Stimulated activated CD8-positive, alpha-beta memory T cell treated with anti-CD3 and anti-CD28 coated beads, Interleukin-15, amount 100 ng/mL, for 48 hours (primary cell): ENCODE measurements around the gene MYO3A.
"Not testable (repeated sequence)": the region's sequence is repeated elsewhere in the genome, so short reads cannot be mapped to it uniquely, and the experiment has no call there.

Source experiments
- DNase-seq, 2 donors: peaks; one replicate each; pipeline ENCODE4 v3.0.0-alpha.2; 2020; ENCODE audit warnings: low read depth in 2 of 2

MYO3A gene

DNA sequence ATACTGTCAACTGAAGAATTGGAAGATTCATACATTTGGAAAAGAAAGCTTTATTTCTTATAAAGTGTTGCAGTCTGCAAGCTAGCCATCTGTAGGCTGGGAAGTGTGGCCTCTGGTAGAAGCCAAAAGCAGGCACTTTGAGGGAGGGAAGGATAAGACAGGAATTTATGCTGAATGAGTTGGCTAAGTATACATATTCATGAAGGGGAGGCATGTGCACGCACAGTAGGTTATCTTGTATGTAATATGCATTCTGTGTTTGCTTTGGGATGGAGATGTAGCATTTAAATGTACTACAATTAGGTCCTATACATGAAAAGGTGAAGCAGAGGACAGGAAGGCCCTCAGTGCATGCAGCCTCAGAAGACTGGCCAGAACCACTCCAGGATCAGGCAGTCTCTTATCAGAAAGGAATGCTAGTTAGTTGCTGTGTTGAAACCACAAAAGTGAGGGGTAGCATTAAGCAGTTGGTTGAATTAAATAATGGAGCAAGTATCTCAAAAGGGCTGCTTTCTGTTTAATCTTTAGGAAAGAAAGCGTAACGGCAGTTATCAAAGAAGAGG, 40.9 kb downstream of the MYO3A start:
- no peak for DNase-seq

DNA sequence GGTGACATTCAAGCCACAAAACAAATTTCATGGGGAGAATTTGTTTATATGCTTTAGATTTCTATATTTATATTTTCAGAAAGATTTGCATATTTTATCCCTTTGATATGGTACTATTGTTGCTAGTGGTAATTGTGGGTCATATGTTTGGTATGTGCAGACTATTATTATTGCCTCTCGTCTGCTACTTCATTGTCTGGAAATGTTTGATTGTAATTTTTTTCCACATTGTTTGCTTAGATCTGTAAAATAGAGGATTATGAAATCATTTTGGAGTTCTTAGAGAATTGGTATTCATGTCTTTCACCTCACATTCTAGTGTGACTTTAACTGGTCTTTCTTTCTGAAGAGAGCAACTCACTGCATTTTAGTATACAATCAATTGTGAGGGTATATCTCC, 44.7 kb downstream of the MYO3A start:
- DNase-seq: no peak

DNA sequence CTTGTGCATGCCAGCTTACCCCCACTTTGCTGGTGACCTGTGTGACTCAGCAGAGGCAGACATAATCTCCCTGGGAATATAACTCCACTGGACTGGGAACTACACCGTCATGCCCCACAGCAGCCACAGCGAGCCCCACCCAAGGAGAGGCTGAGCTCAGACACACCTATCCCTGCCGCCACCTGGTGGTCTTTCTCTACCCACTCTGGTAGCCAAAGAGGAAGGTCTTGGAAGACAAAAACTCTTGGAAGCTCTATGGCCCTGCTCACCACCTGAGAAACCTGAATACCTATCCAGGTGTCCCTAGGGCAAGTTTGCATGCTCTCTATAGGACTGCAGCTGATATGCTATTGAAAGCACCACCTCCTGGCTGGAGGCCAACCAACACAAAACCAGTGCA, 48.1 kb downstream of the MYO3A start:
- no peak for DNase-seq

DNA sequence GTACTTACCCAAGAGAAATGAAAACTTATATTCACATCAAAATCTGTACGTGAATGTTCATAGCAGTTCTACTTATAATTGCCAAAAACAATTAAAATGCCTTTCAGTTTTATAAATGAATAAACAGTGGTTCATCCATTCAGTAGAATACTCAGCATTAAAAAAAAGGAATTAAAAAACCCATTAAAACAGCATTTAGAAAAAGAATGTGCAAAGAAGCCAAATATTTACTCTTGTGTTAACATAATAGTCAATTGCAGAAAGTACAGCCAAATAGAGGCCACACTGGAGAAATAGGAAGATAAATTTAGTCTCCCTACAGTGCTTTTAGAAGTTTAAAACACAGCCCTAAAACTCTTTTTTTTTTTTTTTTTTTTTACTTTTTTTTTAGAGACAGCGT, 54.6 kb downstream of the MYO3A start:
- DNase-seq: no peak

DNA sequence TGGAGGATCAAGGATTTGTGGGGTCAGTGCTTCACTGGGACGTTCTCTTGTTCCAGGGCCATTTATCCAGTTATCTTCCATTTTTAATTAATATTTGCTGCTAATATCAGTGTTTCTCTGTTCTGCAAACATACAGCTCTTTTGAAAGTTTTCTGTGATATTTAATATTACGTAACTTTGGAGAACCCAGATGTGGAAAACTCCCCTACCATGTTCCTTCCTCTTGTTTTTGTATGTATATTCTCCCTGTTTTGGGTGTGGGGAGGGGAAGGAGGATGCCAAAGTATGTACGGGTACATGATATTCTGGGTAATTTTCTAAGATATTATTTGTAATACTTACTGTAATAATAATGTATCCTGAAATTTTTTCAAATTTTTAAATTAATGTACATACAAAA, 55.9 kb downstream of the MYO3A start:
- no peak for DNase-seq

DNA sequence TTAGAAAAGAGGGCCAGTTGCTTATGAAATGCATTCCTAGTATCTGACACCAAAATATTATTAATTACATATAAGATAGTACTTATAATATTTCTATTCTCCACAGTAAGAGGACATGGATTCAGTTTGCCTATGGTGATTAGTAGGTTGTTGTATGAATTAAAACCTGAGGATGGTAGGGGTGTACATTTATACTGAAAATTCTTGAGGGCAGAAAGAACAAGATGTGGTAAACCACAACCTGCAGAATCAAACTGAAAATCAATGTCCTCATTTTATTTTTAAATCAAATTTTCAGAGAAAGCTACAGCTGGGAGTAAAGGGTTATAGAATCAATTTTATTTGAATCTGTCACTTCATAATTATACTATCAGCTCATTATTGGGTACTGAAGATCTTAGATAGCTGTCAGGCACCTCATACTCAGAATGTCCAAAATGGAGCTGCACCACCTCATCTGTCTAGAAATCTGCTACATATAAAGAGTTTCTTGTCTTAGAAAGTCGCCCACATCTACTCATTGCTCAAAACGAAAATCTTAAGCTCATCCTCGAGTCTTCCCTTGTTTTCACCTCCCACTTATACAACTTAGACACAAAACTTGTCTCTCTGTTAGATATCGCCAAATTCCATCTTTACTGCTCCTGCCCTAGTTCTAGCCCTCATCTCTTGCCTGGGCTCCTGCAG, 65.4 kb downstream of the MYO3A start:
- no peak for DNase-seq

DNA sequence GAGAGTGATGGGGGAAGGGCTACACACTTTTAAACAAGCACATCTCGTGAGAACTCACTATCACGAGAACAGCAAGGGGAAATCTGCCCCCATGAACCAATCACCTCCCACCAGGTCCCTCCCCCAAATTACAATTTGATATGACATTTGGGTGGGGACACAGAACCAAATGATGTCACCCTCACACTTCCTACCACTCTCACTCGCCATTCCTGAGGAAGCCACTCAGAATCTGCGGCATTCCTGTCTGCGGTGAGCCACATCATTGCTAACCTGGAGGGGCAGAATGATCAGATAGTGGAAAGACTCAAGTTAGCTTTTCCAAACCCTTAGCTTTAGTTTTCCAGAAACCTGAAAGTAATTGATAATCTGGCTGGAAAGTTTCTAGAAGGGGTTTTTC, 66.9 kb downstream of the MYO3A start:
- no peak for DNase-seq

DNA sequence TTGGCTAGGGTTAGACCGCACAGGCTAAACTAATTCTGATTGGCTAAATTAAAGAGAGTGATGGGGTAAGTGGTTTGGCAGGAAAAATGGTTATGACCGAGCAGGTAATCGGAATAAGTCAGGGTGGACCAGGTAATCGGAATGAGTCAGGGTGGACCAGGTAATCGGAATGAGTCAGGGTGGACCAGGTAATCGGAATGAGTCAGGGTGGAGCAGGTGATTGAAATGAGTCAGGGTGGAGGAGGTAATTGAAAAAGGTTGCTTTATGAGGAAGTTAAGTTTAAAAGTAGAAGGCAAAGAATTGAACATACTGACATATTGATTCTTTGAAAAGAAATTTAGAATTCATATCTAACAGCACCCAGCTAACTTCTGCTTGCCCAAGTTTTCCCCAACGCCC, 68.4 kb downstream of the MYO3A start:
- not testable (repeated sequence) for DNase-seq

DNA sequence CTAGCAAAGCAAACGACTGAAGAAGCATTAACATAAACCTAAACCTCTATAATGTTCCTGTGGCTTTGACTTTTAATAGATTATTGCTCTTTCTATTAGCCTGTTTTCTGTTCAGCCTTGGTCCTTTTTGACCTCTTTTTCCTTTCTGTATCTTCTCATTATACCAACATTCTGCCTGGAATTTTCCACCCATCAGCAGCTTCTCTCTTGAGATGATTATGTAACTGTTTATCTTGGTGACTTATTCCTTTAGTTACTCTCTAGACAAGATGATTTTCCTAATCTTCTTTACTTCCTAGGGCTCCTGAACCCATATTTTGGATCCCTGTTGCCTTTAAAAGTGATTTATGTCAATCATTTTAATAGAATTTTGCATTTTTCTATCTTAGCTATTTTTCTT, 81.1 kb downstream of the MYO3A start:
- DNase-seq: no peak

DNA sequence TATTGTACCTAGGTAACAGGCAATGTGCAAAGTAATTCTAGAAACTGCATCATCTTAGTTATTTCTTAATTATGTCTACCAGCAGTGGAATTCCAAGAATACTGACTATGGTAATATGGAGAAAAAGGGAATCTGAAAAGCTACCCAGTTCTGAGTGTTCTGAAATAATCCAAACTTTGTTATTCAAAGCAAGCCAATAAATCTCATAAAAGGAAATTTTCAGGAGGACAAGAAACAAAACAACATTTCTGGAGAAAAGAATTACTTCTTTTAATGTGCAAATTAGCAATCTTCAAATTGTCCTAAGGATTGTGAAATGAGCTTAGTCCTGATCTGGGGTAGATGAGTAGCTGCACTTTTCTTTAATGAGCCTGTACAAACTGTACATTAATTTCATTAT, 88.8 kb downstream of the MYO3A start:
- no peak for DNase-seq

DNA sequence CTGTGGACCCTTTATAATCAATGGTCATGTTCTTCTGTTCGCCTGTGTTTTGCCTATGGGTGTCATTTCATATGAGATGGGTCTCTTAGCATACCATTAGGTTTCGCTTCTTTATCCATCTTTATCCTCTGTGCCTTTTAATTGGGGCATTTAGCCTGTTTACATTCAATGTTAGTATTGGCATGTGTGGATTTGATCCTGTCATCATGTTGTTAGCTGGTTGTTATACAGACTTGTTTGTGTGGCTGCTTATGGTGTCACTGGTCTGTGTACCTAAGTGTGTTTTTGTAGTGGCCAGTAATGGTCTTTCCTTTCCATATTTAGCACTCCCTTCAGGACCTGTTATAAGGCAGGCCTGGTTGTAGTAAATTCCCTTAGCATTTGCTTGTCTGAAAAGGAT, 90.3 kb downstream of the MYO3A start:
- DNase-seq: no peak

DNA sequence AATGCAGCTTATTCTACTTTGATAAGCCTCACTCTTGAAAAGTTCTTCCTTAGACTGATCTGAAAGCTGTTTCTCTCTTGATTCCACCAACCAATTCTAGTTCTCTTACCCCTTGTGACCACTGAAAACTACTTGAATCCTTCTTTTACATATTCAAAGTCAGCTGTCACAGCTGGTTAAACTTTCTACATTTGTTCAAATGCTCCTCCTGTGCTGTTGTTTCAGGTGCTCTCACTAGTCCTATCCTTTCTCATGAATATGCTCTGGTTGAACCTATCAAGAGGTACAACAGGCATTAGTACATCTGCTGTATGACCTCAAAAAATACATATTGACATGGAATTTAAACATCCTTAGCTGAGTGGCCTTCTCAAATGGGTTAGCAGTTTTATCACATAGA, 91.5 kb downstream of the MYO3A start:
- no peak for DNase-seq

DNA sequence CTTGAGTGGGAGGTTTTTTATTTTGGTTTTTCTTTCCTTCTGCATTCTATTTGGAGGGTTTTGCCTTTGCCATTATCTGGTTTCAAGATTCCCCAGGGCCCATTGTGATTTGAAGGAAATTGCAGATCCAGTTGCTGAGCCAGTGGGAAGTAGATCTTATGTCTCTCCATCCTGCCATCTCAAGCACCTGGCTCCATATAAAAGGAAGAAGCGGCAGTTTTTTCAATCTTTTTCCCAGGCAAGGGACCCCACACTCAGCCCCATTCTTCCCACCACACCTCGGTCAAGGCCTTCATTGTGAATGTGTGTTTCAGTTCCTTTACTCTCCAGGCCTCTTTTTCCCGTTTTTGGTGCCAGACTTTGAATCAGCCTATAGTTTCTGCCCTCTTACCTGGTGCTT, 95.8 kb downstream of the MYO3A start:
- DNase-seq: no peak

DNA sequence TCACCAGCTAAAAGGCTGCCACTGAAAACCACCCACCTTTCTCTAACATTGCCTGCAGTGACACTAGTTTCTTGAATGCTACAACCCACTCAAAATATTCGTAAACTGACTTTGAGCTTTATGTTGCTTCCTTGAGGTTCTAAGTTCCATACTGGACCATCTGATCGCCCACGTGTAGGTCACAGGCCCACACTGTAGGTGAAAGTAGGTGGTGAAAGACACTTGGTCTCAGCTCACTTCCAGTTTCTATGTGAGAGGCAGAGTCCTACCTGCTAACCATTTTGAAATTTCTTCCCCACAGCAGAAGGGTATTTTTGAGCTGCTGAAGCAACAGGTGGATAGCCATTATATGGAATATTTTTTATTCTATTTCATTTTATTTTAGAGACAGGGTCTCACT, 97.3 kb downstream of the MYO3A start:
- no peak for DNase-seq

DNA sequence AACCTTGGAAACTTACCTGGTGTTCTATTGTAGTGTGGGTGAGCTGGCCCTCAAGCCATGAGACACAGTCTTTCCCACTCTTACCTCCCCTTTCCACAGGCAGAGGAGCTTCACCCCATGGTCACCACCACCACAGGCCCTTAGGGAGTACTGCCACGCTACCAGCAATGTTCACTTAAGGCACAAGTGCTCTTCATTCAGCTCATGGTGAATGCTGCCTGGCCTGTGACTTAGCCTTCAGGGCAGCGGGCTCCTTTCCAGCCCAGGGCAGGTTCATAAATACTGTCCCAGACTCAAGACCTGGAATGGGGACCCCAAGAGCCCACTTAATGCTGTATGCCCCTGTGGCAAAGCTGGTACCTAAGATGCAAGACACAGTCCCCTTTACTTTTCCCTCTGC, 109.4 kb downstream of the MYO3A start:
- no peak for DNase-seq

DNA sequence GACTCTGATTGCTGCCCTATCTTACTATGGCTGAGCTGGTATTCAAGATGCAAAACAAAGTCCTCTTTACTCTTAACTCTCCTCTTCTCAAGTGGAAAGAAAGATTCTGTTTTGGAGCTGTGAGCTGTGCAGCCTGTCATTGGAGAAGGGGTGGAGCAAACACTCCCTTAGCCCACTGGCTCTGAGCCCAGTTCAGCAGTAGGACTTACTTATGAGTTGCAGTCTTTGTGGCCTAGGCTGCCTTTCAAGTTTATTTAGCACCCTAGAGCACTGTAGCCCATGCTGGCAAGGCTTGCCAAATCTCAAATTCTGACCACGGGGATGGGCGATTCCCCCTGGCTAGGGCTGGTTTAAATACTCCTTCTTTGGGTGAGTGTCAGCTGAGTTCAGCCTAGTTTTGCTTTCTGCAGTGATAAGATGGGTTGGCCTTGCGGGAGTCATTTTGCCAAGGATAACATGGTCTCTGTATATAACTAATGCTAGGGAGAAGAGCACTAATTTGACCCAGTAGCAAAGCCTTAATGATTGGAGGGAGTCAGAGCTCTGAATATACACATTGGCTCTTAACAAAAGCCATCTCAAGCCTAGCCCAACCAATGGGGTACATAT, 110.2 kb downstream of the MYO3A start:
- no peak for DNase-seq

DNA sequence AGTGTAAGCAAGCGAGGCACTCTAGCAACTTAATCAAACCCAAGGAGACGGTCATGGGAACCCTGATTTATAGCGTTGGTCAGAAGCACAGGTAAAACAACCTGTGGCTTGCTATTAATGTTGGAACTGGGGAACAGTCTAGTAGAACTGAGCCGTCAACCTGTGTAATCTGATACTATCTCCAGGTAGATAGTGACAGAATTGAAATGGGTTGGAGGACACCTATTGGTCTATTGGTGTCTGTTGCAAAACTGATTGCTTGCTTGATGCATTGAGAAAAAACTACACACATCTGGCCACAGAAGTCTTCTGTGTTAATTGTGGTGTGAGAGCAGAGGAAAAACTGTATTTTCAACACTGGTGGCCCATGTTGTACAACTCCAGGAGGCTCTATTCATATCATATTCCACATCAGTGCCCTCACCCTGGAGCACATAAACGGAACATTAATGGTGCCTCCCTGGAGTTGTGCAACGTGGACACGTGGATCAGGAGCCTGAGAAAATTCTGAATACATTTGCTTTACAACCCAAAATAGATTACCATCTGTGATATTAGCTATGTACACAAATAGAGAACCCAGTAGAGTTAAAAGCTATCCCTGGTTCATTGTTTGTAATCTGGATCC, 112.2 kb downstream of the MYO3A start:
- no peak for DNase-seq

DNA sequence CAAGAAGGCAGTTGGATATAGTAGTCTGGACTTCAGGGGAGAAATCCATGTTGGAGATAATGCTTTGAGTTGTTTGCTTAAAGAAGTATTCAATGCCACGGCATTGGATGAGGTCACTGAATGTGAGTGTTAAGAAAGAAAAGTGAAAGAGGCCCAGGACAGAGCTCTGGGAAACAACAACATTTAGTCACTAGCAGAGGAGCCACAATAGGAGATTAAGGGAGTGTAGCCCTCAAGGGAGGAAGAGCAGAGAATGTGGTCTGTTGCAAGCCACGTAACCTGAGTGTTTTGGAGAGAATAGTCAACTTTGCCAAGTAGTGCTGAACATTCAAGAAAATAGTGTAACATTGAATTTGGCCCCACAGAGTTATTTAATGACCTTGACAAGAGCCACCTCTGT, 114.7 kb downstream of the MYO3A start:
- DNase-seq: no peak

DNA sequence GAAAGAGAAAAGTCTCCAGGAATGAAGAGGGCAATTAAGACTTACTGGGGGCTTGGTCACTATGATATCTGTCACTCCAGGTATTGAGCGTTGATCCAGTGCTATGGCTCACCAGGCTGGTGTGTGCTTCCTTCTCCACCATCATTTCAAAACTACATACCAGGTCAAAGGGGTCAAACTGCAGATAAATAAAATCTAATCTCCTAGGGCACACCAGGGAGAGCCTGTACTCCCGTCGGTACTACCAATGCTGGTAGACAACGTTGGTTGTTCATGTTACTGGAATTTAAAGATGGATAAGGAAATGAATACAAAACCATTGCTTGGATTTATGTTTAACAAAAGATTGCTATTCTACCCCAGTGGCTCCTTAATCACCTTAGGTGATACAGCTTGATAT, 118.3 kb downstream of the MYO3A start:
- no peak for DNase-seq

DNA sequence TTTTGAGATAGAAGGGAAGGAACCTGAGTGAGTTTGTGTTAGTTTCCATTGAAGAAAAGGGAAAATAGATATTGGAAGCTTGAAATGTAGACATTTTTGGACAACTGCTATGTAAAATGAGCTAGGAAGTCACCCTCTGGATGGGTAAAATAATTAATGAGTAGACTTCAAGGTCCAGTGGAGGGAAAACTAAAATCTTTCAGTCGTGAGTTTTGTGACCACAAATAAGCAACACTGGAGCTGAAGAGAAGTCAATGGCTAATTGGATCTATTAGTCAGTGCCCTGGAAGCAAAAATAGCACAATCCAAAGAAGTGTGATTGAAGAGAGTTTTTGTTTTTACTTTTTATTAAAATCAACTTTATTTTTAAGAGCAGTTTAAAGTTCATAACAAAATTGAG, 123.4 kb downstream of the MYO3A start:
- DNase-seq: no peak

DNA sequence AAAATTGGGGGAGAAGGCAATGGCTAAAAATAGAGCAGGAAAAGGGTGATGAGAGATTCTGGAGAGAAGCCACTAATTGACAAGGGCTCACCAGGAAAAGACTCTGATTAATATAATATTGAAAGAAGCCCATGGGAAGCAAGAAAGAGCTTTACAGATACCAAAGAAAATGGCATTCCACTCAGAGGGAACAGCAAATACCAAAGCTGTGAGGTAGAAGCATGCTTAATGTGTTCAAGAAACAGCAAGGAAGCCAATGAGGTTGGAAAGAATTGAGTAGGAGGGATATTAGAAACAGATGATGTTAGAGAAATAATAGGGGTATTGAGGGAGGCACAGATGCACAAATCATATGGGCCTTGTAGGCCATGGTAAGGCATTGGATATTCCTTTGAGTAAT, 130.1 kb downstream of the MYO3A start:
- no peak for DNase-seq

DNA sequence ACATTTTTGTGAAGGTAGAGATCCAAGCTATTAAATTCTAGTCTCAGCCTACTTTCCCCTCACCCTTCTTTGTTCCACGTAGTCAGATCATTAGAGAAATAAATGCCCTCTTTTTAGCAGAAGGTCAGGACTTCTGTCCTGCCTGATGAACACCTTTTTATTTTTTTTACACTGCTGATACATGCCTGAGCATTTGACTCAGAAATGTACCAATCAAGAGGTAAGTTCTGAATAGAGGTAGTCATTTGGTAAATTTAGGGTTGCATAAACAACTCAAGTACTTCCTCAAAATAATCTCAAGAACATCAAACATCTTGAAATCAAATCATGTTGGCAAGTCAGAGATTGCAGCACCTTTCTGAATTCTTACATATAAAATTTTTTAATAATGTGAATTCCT, 133.7 kb downstream of the MYO3A start:
- DNase-seq: no peak

DNA sequence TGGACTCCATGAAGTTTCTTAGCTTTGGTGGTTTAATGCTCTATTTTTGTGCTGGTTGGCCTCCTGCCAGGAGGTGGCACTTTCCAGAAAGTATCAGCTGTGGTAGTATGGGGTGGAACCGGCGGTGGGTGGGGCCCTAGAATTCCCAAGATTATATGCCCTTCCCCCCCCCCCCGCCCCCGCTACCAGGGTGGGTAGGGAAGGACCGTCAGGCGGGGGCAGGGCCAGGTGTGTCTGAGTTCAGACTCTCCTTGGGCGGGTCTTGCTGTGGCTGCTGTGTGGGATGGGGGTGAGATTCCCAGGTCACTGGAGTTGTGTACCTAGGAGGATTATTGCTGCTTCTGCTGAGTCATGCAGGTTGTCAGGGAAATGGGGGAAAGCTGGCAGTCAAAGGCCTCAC, 146.9 kb downstream of the MYO3A start:
- DNase-seq: not testable (repeated sequence)
